ENCODE results near the gene VIL1. TPM values are rescaled to one million over a fixed set of nuclear protein-coding genes. Genes with fewer than 3 reads are reported as not detected.

The VIL1 gene
- total and polyA plus RNA-seq, 2 of the 13 experiments (the other 11 are each of a cell fraction or from before 2014, with no cell fraction given), result 287 to 301 TPM

GRCh38 chr2:218397820-218398436 is 21.0 kb upstream of the VIL1 start (continued):
- TF ChIP-seq PRDM10 (CRISPR knock-in tag; IDR thresholded peaks at IDR 0.05; ENCODE audit: low read depth), result no peak
- peak; percentile 67; the same call in 1 of the 2 replicates for TF ChIP-seq SATB2 (CRISPR knock-in tag; IDR thresholded peaks at IDR 0.05)
- TF ChIP-seq ZNF557 (CRISPR knock-in tag; IDR thresholded peaks at IDR 0.05), result peak; percentile 95
- no peak for TF ChIP-seq GABPA (IDR thresholded peaks at IDR 0.05; ENCODE audit: low read depth, low read length)
- TF ChIP-seq GABPA (CRISPR knock-in tag; IDR thresholded peaks at IDR 0.05; ENCODE audit: low read depth), result peak; percentile 74
- peak; percentile 75; the same call in 1 of the 2 replicates for TF ChIP-seq CHCHD3 (CRISPR knock-in tag; IDR thresholded peaks at IDR 0.05)
- TF ChIP-seq ZNF614 (CRISPR knock-in tag; IDR thresholded peaks at IDR 0.05; ENCODE audit: borderline replicate concordance), result peak; percentile 43; the same call in 1 of the 2 replicates
- TF ChIP-seq MATR3 (CRISPR knock-in tag; IDR thresholded peaks at IDR 0.05), result no peak
- TF ChIP-seq PAX8 (CRISPR knock-in tag; IDR thresholded peaks at IDR 0.05; ENCODE audit: borderline replicate concordance), result 0 out of 2 replicates have a peak, but pooled peaks have one; percentile 40
- TF ChIP-seq NFKB2 (CRISPR knock-in tag; IDR thresholded peaks at IDR 0.05; ENCODE audit: borderline replicate concordance), result no peak; the same call in 1 of the 2 replicates
- peak; percentile 54; the same call in 1 of the 2 replicates for TF ChIP-seq JUN (CRISPR knock-in tag; IDR thresholded peaks at IDR 0.05)
- TF ChIP-seq REXO4 (CRISPR knock-in tag; IDR thresholded peaks at IDR 0.05; ENCODE audit: borderline replicate concordance), result no peak
- no peak for TF ChIP-seq ATM (IDR thresholded peaks at IDR 0.05; ENCODE audit: borderline replicate concordance)
- TF ChIP-seq ZNF746 (CRISPR knock-in tag; IDR thresholded peaks at IDR 0.05), result peak; percentile 91
- TF ChIP-seq FLYWCH1 (CRISPR knock-in tag; IDR thresholded peaks at IDR 0.05), result peak; percentile 90; the same call in 1 of the 2 replicates
- peak; percentile 82 for TF ChIP-seq GATAD2A (CRISPR knock-in tag; IDR thresholded peaks at IDR 0.05)
- TF ChIP-seq HNRNPL (IDR thresholded peaks at IDR 0.05; ENCODE audit: low read depth, low read length), result peak; percentile 89; the same call in 1 of the 2 replicates
- peak; percentile 88 for TF ChIP-seq HOXD1 (CRISPR knock-in tag; IDR thresholded peaks at IDR 0.05)
- peak; percentile 44; the same call in 1 of the 2 replicates for TF ChIP-seq NR2C2 (CRISPR knock-in tag; IDR thresholded peaks at IDR 0.05; ENCODE audit: borderline replicate concordance)
- peak; percentile 78; the same call in 1 of the 2 replicates for TF ChIP-seq AHDC1 (CRISPR knock-in tag; IDR thresholded peaks at IDR 0.05; ENCODE audit: borderline replicate concordance)
- TF ChIP-seq ZNF101 (CRISPR knock-in tag; IDR thresholded peaks at IDR 0.05; ENCODE audit: borderline replicate concordance, low read depth), result no peak; the same call in 1 of the 2 replicates
- peak; percentile 89; the same call in 1 of the 2 replicates for TF ChIP-seq ZNF451 (CRISPR knock-in tag; IDR thresholded peaks at IDR 0.05)

Measured in HepG2 (cell line).